CD4-positive, CD25-positive, alpha-beta regulatory T cell (primary cell): ENCODE measurements around the gene MESP1. TPM values are rescaled to one million over a fixed set of nuclear protein-coding genes. Genes with fewer than 3 reads are reported as not detected.
"Not testable (repeated sequence)": the region's sequence is repeated elsewhere in the genome, so short reads cannot be mapped to it uniquely, and the experiment has no call there.

Experiments used
- ATAC-seq, 2 donors: fragments of 150-1000 bp; cut with Tn5 transposase; one replicate each; pipeline ENCODE4 v1.10.0; 2021; ENCODE audit warnings: low read depth in 2 of 2, moderate number of reproducible peaks in 2 of 2, moderate library complexity in 1 of 2
- DNase-seq, 3 donors: peaks; one replicate each; pipeline versions ENCODE4 v3.0.0 to v3.0.0-alpha.2; 2012 to 2022; ENCODE audit warnings: mixed read lengths in 1 of 3
- H3K27ac ChIP-seq: one replicate; pipeline ENCODE4 v1.7.0; 2013; ENCODE audit warnings: mild to moderate bottlenecking, low read length; ENCODE audit not compliant: insufficient read depth, poor library complexity, severe bottlenecking
- H3K27me3 ChIP-seq: one replicate; pipeline ENCODE4 v1.7.0; 2013; ENCODE audit warnings: low read length; ENCODE audit not compliant: control insufficient read depth, insufficient read depth
- H3K36me3 ChIP-seq: one replicate; pipeline ENCODE4 v1.7.0; 2013; ENCODE audit warnings: mild to moderate bottlenecking, low read length, moderate library complexity; ENCODE audit not compliant: control insufficient read depth, insufficient read depth
- H3K4me1 ChIP-seq: 2 replicates; pipeline ENCODE4 v1.7.0; 2013; ENCODE audit warnings: mild to moderate bottlenecking, low read length; ENCODE audit not compliant: insufficient read depth, control insufficient read depth, poor library complexity, severe bottlenecking
- H3K4me3 ChIP-seq: one replicate; pipeline ENCODE4 v1.7.0; 2013; ENCODE audit warnings: low read depth, mild to moderate bottlenecking, low read length, moderate library complexity
- H3K9me3 ChIP-seq, 2 experiments: 1 replicate in 1 of 2; 2 replicates in 1 of 2; pipeline ENCODE4 v1.7.0; 2013; ENCODE audit warnings: low read length in 2 of 2, mild to moderate bottlenecking in 1 of 2, moderate library complexity in 1 of 2; ENCODE audit not compliant: control insufficient read depth in 2 of 2
- H3K27ac Mint-ChIP-seq, 3 donors: one replicate each; pipeline ENCODE4 v1.8.0; 2020 to 2022; ENCODE audit warnings: mild to moderate bottlenecking in 3 of 3, mixed read lengths in 3 of 3, moderate library complexity in 2 of 3
- H3K27me3 Mint-ChIP-seq: one replicate; pipeline ENCODE4 v1.8.0; 2022; ENCODE audit warnings: mild to moderate bottlenecking, mixed read lengths
- H3K36me3 Mint-ChIP-seq: one replicate; pipeline ENCODE4 v1.8.0; 2020; ENCODE audit warnings: mixed read lengths
- H3K4me1 Mint-ChIP-seq, 4 donors: one replicate each; pipeline ENCODE4 v1.8.0; 2020 to 2022; ENCODE audit warnings: mixed read lengths in 4 of 4, mild to moderate bottlenecking in 1 of 4
- H3K4me3 Mint-ChIP-seq, 4 donors: one replicate each; pipeline ENCODE4 v1.8.0; 2020 to 2022; ENCODE audit warnings: mild to moderate bottlenecking in 4 of 4, mixed read lengths in 4 of 4, moderate library complexity in 3 of 4
- H3K9me3 Mint-ChIP-seq, 7 donors: one replicate each; pipeline ENCODE4 v1.8.0; 2020 to 2022; ENCODE audit warnings: mixed read lengths in 7 of 7, mild to moderate bottlenecking in 3 of 7, moderate library complexity in 2 of 7
- polyA plus RNA-seq, 4 donors: library from polyadenylated mRNA; unstranded; fragments of 300-500 nt; fragmentation: Illumina TruSeq; gene quantifications; one replicate each; pipeline ENCODE4 v1.2.3, GENCODE V29; 2021
- total RNA-seq: library from RNA; stranded (reverse); gene quantifications from one replicate; pipeline ENCODE4 v1.2.3, GENCODE V29; 2022

MESP1 gene
- total and polyA plus RNA-seq, 5 donors from 2014 or later: 0.20 to 1.9 (median 0.37) TPM

GRCh38 chr15:89792106-89792805 is 41.2 kb upstream of the MESP1 start:
- ATAC-seq (no peak), DNase-seq (no peak)
- no peak overlapping the region for H3K4me3 ChIP-seq
- no peaks in the 10 kb centered on the region for H3K4me1 ChIP-seq
- Mint-ChIP-seq H3K4me3 (no peak overlapping the region), H3K27me3 (peaks cover 25% of the 10 kb centered on the region), H3K27ac (no peak overlapping the region), H3K9me3 (peaks cover 0 to 16% (median 4%) of the 10 kb centered on the region in 7 donors), H3K4me1 (no peaks in the 10 kb centered on the region), H3K36me3 (peaks cover 3% of the 10 kb centered on the region)
- H3K36me3 ChIP-seq: no peaks in the 10 kb centered on the region
- peaks cover 4% of the 10 kb centered on the region for H3K27me3 ChIP-seq
- H3K9me3 ChIP-seq: peaks cover 0 to 8% of the 10 kb centered on the region in 2 experiments
- H3K27ac ChIP-seq: no peak overlapping the region

- H3K9me3 Mint-ChIP-seq: peaks cover 0 to 12% (median 2%) of the 10 kb centered on the region in 7 donors
- ATAC-seq: no peak
These were observed 39.6 kb upstream of the MESP1 start for GRCh38 chr15:89790661-89791060.

GRCh38 chr15:89790206-89790605 is 39.2 kb upstream of the MESP1 start:
- Mint-ChIP-seq H3K9me3 (peaks cover 0 to 10% (median 2%) of the 10 kb centered on the region in 7 donors), H3K27ac (no peak overlapping the region), H3K36me3 (peaks cover 3% of the 10 kb centered on the region), H3K4me1 (no peaks in the 10 kb centered on the region), H3K27me3 (peaks cover 24% of the 10 kb centered on the region), H3K4me3 (no peak overlapping the region)
- Histone ChIP-seq H3K4me1 (no peaks in the 10 kb centered on the region), H3K9me3 (peaks cover 0 to 8% of the 10 kb centered on the region in 2 experiments), H3K27ac (no peak overlapping the region), H3K36me3 (no peaks in the 10 kb centered on the region), H3K4me3 (no peak overlapping the region), H3K27me3 (peaks cover 4% of the 10 kb centered on the region)
- ATAC-seq: no peak
- DNase-seq: no peak

More at GRCh38 chr15:89790661-89791060, 39.6 kb upstream of the MESP1 start:
- Mint-ChIP-seq H3K27ac (no peak overlapping the region), H3K27me3 (peaks cover 25% of the 10 kb centered on the region), H3K36me3 (peaks cover 3% of the 10 kb centered on the region), H3K4me1 (no peaks in the 10 kb centered on the region), H3K4me3 (no peak overlapping the region)
- Histone ChIP-seq H3K4me3 (no peak overlapping the region), H3K27ac (no peak overlapping the region), H3K36me3 (no peaks in the 10 kb centered on the region), H3K27me3 (peaks cover 4% of the 10 kb centered on the region), H3K4me1 (no peaks in the 10 kb centered on the region), H3K9me3 (peaks cover 0 to 8% of the 10 kb centered on the region in 2 experiments)
- DNase-seq: no peak

GRCh38 chr15:89788585-89788984 is 37.5 kb upstream of the MESP1 start:
- H3K4me1 Mint-ChIP-seq, H3K27ac ChIP-seq, H3K4me1 ChIP-seq, H3K36me3 Mint-ChIP-seq, DNase-seq, H3K27ac Mint-ChIP-seq, H3K36me3 ChIP-seq, H3K27me3 ChIP-seq, ATAC-seq, H3K4me3 ChIP-seq, H3K4me3 Mint-ChIP-seq, H3K9me3 ChIP-seq: not testable (repeated sequence)
- Mint-ChIP-seq H3K9me3 (peaks cover 0 to 10% (median 2%) of the 10 kb centered on the region in 7 donors), H3K27me3 (peaks cover 19% of the 10 kb centered on the region)

GRCh38 chr15:89787944-89788343 is 36.9 kb upstream of the MESP1 start:
- peaks cover 0 to 8% of the 10 kb centered on the region in 2 experiments for H3K9me3 ChIP-seq
- Mint-ChIP-seq H3K36me3 (peaks cover 3% of the 10 kb centered on the region), H3K27me3 (peaks cover 17% of the 10 kb centered on the region), H3K27ac (no peak overlapping the region), H3K4me3 (no peak overlapping the region), H3K9me3 (peaks cover 0 to 10% (median 2%) of the 10 kb centered on the region in 7 donors), H3K4me1 (no peaks in the 10 kb centered on the region)
- ATAC-seq (no peak), DNase-seq (no peak)
- H3K36me3 ChIP-seq: no peaks in the 10 kb centered on the region
- no peak overlapping the region for H3K4me3 ChIP-seq
- no peak overlapping the region for H3K27ac ChIP-seq
- H3K4me1 ChIP-seq: no peaks in the 10 kb centered on the region
- H3K27me3 ChIP-seq: peaks cover 4% of the 10 kb centered on the region

- ATAC-seq: no peak
- H3K4me3 Mint-ChIP-seq: no peak overlapping the region
These were observed 34.7 kb upstream of the MESP1 start for GRCh38 chr15:89785774-89786140.

GRCh38 chr15:89785064-89785773 is 34.2 kb upstream of the MESP1 start:
- Histone ChIP-seq H3K36me3 (no peaks in the 10 kb centered on the region), H3K27ac (no peak overlapping the region), H3K4me3 (no peak overlapping the region), H3K9me3 (peaks cover 0 to 8% of the 10 kb centered on the region in 2 experiments), H3K27me3 (peaks cover 4% of the 10 kb centered on the region), H3K4me1 (no peaks in the 10 kb centered on the region)
- Mint-ChIP-seq H3K27me3 (peaks cover 11% of the 10 kb centered on the region), H3K27ac (no peak overlapping the region), H3K4me1 (peaks cover 0 to 6% (median 0%) of the 10 kb centered on the region in 4 donors), H3K9me3 (peaks cover 0 to 10% (median 2%) of the 10 kb centered on the region in 7 donors), H3K36me3 (peaks cover 3% of the 10 kb centered on the region), H3K4me3 (no peak overlapping the region)
- no peak for ATAC-seq
- no peak for DNase-seq

More at GRCh38 chr15:89785774-89786140, 34.7 kb upstream of the MESP1 start:
- H3K27ac Mint-ChIP-seq: no peak overlapping the region
- H3K9me3 Mint-ChIP-seq: peaks cover 0 to 10% (median 2%) of the 10 kb centered on the region in 7 donors
- peaks cover 13% of the 10 kb centered on the region for H3K27me3 Mint-ChIP-seq
- Histone ChIP-seq H3K27me3 (peaks cover 4% of the 10 kb centered on the region), H3K36me3 (no peaks in the 10 kb centered on the region), H3K9me3 (peaks cover 0 to 8% of the 10 kb centered on the region in 2 experiments), H3K27ac (no peak overlapping the region), H3K4me3 (no peak overlapping the region), H3K4me1 (no peaks in the 10 kb centered on the region)
- H3K4me1 Mint-ChIP-seq: peaks cover 0 to 3% (median 0%) of the 10 kb centered on the region in 4 donors
- peaks cover 3% of the 10 kb centered on the region for H3K36me3 Mint-ChIP-seq
- DNase-seq: no peak
